WTC11 (cell line): ENCODE measurements around the gene RCBTB2. TPM values are rescaled to one million over a fixed set of nuclear protein-coding genes. Genes with fewer than 3 reads are reported as not detected.
A peak's percentile ranks its signal among the peaks of the same experiment; 100 is the strongest.

Source experiments
- ATAC-seq: fragments of 200-7000 bp; cut with Tn5 transposase; 2 replicates; pipeline ENCODE4 v1.10.0; 2021; ENCODE audit warnings: mild to moderate bottlenecking, moderate library complexity
- CTCF ChIA-PET: fragments of 300-600 bp; sonication (Branson Sonifier 250); formaldehyde crosslinking; loops from one replicate; lab custom pipeline; 2021; ENCODE audit warnings: antibody characterized with exemption; lab: Charles Lee
- POLR2A ChIA-PET: fragments of 350-600 bp; sonication (Branson Sonifier 250); formaldehyde crosslinking; loops from one replicate; lab custom pipeline; 2021; ENCODE audit warnings: antibody characterized with exemption; lab: Charles Lee
- DNase-seq: peaks from one replicate; pipeline ENCODE4 v3.0.0; 2021; ENCODE audit warnings: low spot score
- H3K27ac Mint-ChIP-seq: 2 replicates; pipeline ENCODE4 v1.8.0; 2021; ENCODE audit warnings: mixed read lengths
- H3K27me3 Mint-ChIP-seq: 2 replicates; pipeline ENCODE4 v1.8.0; 2021; ENCODE audit warnings: low read depth, mild to moderate bottlenecking, moderate library complexity, mixed read lengths
- H3K36me3 Mint-ChIP-seq: 2 replicates; pipeline ENCODE4 v1.8.0; 2021; ENCODE audit warnings: mixed read lengths
- H3K4me1 Mint-ChIP-seq: 2 replicates; pipeline ENCODE4 v1.8.0; 2022; ENCODE audit warnings: mixed read lengths
- H3K4me3 Mint-ChIP-seq: 2 replicates; pipeline ENCODE4 v1.8.0; 2021; ENCODE audit warnings: mild to moderate bottlenecking, moderate library complexity, mixed read lengths
- H3K9me3 Mint-ChIP-seq: 2 replicates; pipeline ENCODE4 v1.8.0; 2021; ENCODE audit warnings: mixed read lengths
- ATF1 ChIP-seq: sonication (generic); formaldehyde crosslinking; IDR thresholded peaks from 2 replicates; pipeline ENCODE4 v1.8.1; 2023; ENCODE audit warnings: mild to moderate bottlenecking, moderate library complexity, missing genetic modification reagents
- FOXP1 ChIP-seq: sonication (generic); formaldehyde crosslinking; IDR thresholded peaks from 2 replicates; pipeline ENCODE4 v1.8.0; 2022; ENCODE audit warnings: missing genetic modification reagents, mild to moderate bottlenecking, moderate library complexity, borderline replicate concordance
- GRHL2 ChIP-seq: fragments of 250-450 bp; sonication (Bioruptor Pico); IDR thresholded peaks from 2 replicates; pipeline ENCODE4 v1.8.0; 2022; ENCODE audit warnings: mild to moderate bottlenecking, moderate library complexity; ENCODE audit not compliant: insufficient replicate concordance, severe bottlenecking
- HMGA2 ChIP-seq: fragments of 250-450 bp; sonication (Bioruptor Pico); IDR thresholded peaks from 2 replicates; pipeline ENCODE4 v1.4.0; 2021; ENCODE audit warnings: mild to moderate bottlenecking, moderate library complexity
- KAT7 ChIP-seq: sonication (generic); formaldehyde crosslinking; IDR thresholded peaks from 2 replicates; pipeline ENCODE4 v1.8.1; 2023; ENCODE audit warnings: missing genetic modification reagents, mild to moderate bottlenecking, borderline replicate concordance
- OVOL2 ChIP-seq: fragments of 250-450 bp; sonication (Bioruptor Pico); IDR thresholded peaks from 2 replicates; pipeline ENCODE4 v1.9.0; 2021; ENCODE audit warnings: mild to moderate bottlenecking, borderline replicate concordance
- ZBTB21 ChIP-seq: sonication (generic); formaldehyde crosslinking; IDR thresholded peaks from 2 replicates; pipeline ENCODE4 v1.8.1; 2023; ENCODE audit warnings: mild to moderate bottlenecking, missing genetic modification reagents, borderline replicate concordance
- ZNF219 ChIP-seq: sonication (generic); formaldehyde crosslinking; IDR thresholded peaks from 2 replicates; pipeline ENCODE4 v1.8.0; 2023; ENCODE audit warnings: missing genetic modification reagents, mild to moderate bottlenecking, borderline replicate concordance
- ZNF317 ChIP-seq: sonication (generic); formaldehyde crosslinking; IDR thresholded peaks from 2 replicates; pipeline ENCODE4 v1.8.1; 2023; ENCODE audit warnings: low read depth, mild to moderate bottlenecking, moderate library complexity, missing genetic modification reagents, borderline replicate concordance
- ZNF671 ChIP-seq: fragments of 250-450 bp; sonication (Bioruptor Pico); IDR thresholded peaks from 2 replicates; pipeline ENCODE4 v1.8.0; 2021; ENCODE audit warnings: mild to moderate bottlenecking
- total RNA-seq: library from RNA; stranded (reverse); gene quantifications from 3 replicates; pipeline ENCODE4 v1.2.3, GENCODE V29; 2021
- TF ChIP-seq, protein P1 (sequence below): sonication (generic); formaldehyde crosslinking; IDR thresholded peaks from 2 replicates; pipeline ENCODE4 v1.8.1; 2023; ENCODE audit warnings: mild to moderate bottlenecking, missing genetic modification reagents
- TF ChIP-seq, protein P2 (sequence below): sonication (generic); formaldehyde crosslinking; IDR thresholded peaks from 2 replicates; pipeline ENCODE4 v1.8.0; 2022; ENCODE audit warnings: mild to moderate bottlenecking, missing genetic modification reagents
- TF ChIP-seq, protein P3 (sequence below): fragments of 250-450 bp; sonication (Bioruptor Pico); IDR thresholded peaks from 2 replicates; pipeline ENCODE4 v1.9.0; 2021; ENCODE audit warnings: mild to moderate bottlenecking
- TF ChIP-seq, protein P4 (sequence below): sonication (generic); formaldehyde crosslinking; IDR thresholded peaks from 2 replicates; pipeline ENCODE4 v1.8.1; 2022; ENCODE audit warnings: mild to moderate bottlenecking, missing genetic modification reagents, moderate library complexity, borderline replicate concordance
- TF ChIP-seq, protein P5 (sequence below): sonication (generic); formaldehyde crosslinking; IDR thresholded peaks from 2 replicates; pipeline ENCODE4 v1.8.0; 2023; ENCODE audit warnings: missing genetic modification reagents, mild to moderate bottlenecking, borderline replicate concordance
- TF ChIP-seq, protein P6 (sequence below): sonication (generic); formaldehyde crosslinking; IDR thresholded peaks from 2 replicates; pipeline ENCODE4 v1.8.0; 2022; ENCODE audit warnings: missing genetic modification reagents

Gene RCBTB2
- total RNA-seq, 1 experiment from 2014 or later = 6.6 TPM

DNA sequence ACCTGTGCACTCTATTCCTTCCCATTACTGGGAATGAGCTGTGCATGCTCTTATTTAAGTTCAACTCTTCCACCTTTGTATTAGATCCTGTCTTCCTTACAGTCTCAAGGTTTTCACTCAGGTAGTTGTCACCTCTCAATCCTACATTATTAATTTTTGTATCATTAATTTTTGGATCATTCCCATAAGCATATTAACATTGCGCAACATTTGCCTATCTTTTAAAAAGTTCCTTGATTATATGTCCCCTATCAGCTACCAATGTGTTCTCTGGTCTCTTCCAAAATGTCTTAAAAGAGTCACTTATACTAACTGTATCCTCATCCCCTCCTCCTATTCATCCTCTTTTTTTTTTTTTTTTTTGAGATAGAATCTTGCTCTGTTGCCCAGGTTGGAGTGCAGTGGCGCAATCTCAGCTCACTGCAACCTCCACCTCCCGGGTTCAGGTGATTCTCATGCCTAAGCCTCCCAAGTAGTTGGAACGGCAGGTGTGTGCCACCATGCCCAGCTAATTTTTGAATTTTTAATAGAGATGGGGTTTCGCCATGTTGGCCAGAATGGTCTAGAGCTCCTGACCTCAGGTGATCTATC, 2.1 kb upstream of the RCBTB2 start:
- no peak for TF ChIP-seq ATF1 (CRISPR knock-in tag)
- TF ChIP-seq FOXP1 (CRISPR knock-in tag) = no peak
- TF ChIP-seq, protein P1, sequence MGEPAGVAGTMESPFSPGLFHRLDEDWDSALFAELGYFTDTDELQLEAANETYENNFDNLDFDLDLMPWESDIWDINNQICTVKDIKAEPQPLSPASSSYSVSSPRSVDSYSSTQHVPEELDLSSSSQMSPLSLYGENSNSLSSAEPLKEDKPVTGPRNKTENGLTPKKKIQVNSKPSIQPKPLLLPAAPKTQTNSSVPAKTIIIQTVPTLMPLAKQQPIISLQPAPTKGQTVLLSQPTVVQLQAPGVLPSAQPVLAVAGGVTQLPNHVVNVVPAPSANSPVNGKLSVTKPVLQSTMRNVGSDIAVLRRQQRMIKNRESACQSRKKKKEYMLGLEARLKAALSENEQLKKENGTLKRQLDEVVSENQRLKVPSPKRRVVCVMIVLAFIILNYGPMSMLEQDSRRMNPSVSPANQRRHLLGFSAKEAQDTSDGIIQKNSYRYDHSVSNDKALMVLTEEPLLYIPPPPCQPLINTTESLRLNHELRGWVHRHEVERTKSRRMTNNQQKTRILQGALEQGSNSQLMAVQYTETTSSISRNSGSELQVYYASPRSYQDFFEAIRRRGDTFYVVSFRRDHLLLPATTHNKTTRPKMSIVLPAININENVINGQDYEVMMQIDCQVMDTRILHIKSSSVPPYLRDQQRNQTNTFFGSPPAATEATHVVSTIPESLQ (CRISPR knock-in tag) = no peak
- no peak for TF ChIP-seq HMGA2 (CRISPR knock-in tag)
- no peak for TF ChIP-seq KAT7 (CRISPR knock-in tag)
- no peak for TF ChIP-seq ZNF671 (CRISPR knock-in tag)
- TF ChIP-seq, protein P2, sequence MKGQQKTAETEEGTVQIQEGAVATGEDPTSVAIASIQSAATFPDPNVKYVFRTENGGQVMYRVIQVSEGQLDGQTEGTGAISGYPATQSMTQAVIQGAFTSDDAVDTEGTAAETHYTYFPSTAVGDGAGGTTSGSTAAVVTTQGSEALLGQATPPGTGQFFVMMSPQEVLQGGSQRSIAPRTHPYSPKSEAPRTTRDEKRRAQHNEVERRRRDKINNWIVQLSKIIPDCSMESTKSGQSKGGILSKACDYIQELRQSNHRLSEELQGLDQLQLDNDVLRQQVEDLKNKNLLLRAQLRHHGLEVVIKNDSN (CRISPR knock-in tag) = no peak
- TF ChIP-seq, protein P3, sequence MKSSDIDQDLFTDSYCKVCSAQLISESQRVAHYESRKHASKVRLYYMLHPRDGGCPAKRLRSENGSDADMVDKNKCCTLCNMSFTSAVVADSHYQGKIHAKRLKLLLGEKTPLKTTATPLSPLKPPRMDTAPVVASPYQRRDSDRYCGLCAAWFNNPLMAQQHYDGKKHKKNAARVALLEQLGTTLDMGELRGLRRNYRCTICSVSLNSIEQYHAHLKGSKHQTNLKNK = no peak
- no peak for TF ChIP-seq ZNF317
- TF ChIP-seq ZBTB21 (CRISPR knock-in tag) = no peak
- TF ChIP-seq, protein P4, sequence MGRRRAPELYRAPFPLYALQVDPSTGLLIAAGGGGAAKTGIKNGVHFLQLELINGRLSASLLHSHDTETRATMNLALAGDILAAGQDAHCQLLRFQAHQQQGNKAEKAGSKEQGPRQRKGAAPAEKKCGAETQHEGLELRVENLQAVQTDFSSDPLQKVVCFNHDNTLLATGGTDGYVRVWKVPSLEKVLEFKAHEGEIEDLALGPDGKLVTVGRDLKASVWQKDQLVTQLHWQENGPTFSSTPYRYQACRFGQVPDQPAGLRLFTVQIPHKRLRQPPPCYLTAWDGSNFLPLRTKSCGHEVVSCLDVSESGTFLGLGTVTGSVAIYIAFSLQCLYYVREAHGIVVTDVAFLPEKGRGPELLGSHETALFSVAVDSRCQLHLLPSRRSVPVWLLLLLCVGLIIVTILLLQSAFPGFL (CRISPR knock-in tag) = no peak
- CTCF ChIA-PET = interaction anchor here (0.7 kb wide), 1 partner anchor 1531 kb away, joined by 3 read pairs; no protein-coding TSS in a partner anchor
- ATAC-seq = no peak
- H3K27me3 Mint-ChIP-seq = no peaks in the 10 kb centered on the region
- H3K27ac Mint-ChIP-seq = no peak overlapping the region
- H3K9me3 Mint-ChIP-seq = no peaks in the 10 kb centered on the region; the same call in 1 of the 2 replicates
- DNase-seq = no peak
- peaks cover 20% of the 10 kb centered on the region for H3K4me1 Mint-ChIP-seq
- POLR2A ChIA-PET = interaction anchor here (0.5 kb wide), 1 partner anchor 70 kb away, joined by 9 read pairs; no protein-coding TSS in a partner anchor
- H3K36me3 Mint-ChIP-seq = no peaks in the 10 kb centered on the region
- H3K4me3 Mint-ChIP-seq = no peak overlapping the region

DNA sequence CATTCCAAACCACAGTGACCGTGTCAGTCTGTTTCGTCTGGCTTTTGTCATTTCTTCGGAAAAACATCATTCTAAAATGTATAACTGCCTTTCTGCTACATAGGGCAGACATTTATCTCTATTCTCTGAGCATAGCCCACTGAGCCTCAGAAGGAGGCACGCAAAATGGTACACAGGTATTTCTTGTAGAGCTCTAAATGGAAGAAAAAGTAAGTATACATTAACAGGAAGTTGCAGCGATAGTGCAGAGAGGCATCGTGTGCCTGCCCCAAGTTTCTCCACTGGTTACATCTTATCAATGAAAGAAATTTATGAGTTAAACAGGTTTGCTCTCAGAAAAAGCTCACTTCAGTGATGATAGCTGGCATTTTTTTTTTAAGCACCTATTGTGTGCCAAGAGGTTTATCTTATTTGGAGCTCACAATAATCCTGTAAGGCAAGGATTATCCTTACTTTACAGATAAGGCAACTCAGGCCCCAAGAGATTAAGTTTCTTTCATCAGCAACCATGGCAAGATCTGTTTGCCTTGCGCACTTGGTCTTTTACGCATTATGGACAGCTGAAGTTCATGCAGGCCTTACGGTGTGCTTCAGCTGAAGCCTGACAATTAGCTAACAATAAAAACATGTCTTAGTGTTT, 1.2 kb upstream of the RCBTB2 start:
- no peak for ATAC-seq
- no peak for DNase-seq
- Mint-ChIP-seq H3K4me1 (peaks cover 20% of the 10 kb centered on the region), H3K27me3 (no peaks in the 10 kb centered on the region), H3K36me3 (no peaks in the 10 kb centered on the region), H3K27ac (no peak overlapping the region), H3K9me3 (no peaks in the 10 kb centered on the region; the same call in 1 of the 2 replicates), H3K4me3 (peak overlapping the region; percentile 83)
- TF ChIP-seq, protein P5, sequence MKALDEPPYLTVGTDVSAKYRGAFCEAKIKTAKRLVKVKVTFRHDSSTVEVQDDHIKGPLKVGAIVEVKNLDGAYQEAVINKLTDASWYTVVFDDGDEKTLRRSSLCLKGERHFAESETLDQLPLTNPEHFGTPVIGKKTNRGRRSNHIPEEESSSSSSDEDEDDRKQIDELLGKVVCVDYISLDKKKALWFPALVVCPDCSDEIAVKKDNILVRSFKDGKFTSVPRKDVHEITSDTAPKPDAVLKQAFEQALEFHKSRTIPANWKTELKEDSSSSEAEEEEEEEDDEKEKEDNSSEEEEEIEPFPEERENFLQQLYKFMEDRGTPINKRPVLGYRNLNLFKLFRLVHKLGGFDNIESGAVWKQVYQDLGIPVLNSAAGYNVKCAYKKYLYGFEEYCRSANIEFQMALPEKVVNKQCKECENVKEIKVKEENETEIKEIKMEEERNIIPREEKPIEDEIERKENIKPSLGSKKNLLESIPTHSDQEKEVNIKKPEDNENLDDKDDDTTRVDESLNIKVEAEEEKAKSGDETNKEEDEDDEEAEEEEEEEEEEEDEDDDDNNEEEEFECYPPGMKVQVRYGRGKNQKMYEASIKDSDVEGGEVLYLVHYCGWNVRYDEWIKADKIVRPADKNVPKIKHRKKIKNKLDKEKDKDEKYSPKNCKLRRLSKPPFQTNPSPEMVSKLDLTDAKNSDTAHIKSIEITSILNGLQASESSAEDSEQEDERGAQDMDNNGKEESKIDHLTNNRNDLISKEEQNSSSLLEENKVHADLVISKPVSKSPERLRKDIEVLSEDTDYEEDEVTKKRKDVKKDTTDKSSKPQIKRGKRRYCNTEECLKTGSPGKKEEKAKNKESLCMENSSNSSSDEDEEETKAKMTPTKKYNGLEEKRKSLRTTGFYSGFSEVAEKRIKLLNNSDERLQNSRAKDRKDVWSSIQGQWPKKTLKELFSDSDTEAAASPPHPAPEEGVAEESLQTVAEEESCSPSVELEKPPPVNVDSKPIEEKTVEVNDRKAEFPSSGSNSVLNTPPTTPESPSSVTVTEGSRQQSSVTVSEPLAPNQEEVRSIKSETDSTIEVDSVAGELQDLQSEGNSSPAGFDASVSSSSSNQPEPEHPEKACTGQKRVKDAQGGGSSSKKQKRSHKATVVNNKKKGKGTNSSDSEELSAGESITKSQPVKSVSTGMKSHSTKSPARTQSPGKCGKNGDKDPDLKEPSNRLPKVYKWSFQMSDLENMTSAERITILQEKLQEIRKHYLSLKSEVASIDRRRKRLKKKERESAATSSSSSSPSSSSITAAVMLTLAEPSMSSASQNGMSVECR (CRISPR knock-in tag) = no peak
- TF ChIP-seq OVOL2 (CRISPR knock-in tag) (no peak), GRHL2 (CRISPR knock-in tag) (no peak), ZNF219 (CRISPR knock-in tag) (no peak)
- TF ChIP-seq, protein P6, sequence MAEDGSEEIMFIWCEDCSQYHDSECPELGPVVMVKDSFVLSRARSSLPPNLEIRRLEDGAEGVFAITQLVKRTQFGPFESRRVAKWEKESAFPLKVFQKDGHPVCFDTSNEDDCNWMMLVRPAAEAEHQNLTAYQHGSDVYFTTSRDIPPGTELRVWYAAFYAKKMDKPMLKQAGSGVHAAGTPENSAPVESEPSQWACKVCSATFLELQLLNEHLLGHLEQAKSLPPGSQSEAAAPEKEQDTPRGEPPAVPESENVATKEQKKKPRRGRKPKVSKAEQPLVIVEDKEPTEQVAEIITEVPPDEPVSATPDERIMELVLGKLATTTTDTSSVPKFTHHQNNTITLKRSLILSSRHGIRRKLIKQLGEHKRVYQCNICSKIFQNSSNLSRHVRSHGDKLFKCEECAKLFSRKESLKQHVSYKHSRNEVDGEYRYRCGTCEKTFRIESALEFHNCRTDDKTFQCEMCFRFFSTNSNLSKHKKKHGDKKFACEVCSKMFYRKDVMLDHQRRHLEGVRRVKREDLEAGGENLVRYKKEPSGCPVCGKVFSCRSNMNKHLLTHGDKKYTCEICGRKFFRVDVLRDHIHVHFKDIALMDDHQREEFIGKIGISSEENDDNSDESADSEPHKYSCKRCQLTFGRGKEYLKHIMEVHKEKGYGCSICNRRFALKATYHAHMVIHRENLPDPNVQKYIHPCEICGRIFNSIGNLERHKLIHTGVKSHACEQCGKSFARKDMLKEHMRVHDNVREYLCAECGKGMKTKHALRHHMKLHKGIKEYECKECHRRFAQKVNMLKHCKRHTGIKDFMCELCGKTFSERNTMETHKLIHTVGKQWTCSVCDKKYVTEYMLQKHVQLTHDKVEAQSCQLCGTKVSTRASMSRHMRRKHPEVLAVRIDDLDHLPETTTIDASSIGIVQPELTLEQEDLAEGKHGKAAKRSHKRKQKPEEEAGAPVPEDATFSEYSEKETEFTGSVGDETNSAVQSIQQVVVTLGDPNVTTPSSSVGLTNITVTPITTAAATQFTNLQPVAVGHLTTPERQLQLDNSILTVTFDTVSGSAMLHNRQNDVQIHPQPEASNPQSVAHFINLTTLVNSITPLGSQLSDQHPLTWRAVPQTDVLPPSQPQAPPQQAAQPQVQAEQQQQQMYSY (CRISPR knock-in tag) = no peak
- CTCF ChIA-PET = interaction anchor here (1.2 kb wide), 1 partner anchor 235 kb away, joined by 4 read pairs; no protein-coding TSS in a partner anchor
- POLR2A ChIA-PET = interaction anchor here (0.5 kb wide), 1 partner anchor 139 kb away, joined by 6 read pairs; no protein-coding TSS in a partner anchor
